CD8-positive, alpha-beta memory T cell (primary cell): ENCODE results near the gene TMUB1. TPM values are rescaled to one million over a fixed set of nuclear protein-coding genes. Genes with fewer than 3 reads are reported as not detected.

ENCODE experiments used
- CTCF ChIA-PET: fragments of 350-600 bp; sonication (Branson Sonifier 250); formaldehyde crosslinking; loops from one replicate; lab custom pipeline; 2021; ENCODE audit warnings: antibody characterized with exemption; lab: Charles Lee
- POLR2A ChIA-PET: fragments of 350-600 bp; sonication (Branson Sonifier 250); formaldehyde crosslinking; loops from one replicate; lab custom pipeline; 2021; ENCODE audit warnings: antibody characterized with exemption; lab: Charles Lee
- DNase-seq, 5 donors: peaks; one replicate each; pipeline versions ENCODE4 v3.0.0 to v3.0.0-alpha.2; 2020 to 2022; ENCODE audit warnings: mixed read lengths in 1 of 5
- H3K27ac ChIP-seq: one replicate; pipeline ENCODE4 v1.7.0; 2013; ENCODE audit warnings: low read depth, mild to moderate bottlenecking, low read length, moderate library complexity
- H3K27me3 ChIP-seq: 2 replicates; pipeline ENCODE4 v1.7.0; 2013; ENCODE audit warnings: low read length, mild to moderate bottlenecking; ENCODE audit not compliant: insufficient read depth, poor library complexity, severe bottlenecking
- H3K36me3 ChIP-seq: 2 replicates; pipeline ENCODE4 v1.7.0; 2013; ENCODE audit warnings: mild to moderate bottlenecking, low read length, moderate library complexity; ENCODE audit not compliant: insufficient read depth
- H3K4me1 ChIP-seq: 2 replicates; pipeline ENCODE4 v1.7.0; 2013; ENCODE audit warnings: mild to moderate bottlenecking, low read length, moderate library complexity; ENCODE audit not compliant: insufficient read depth
- H3K4me3 ChIP-seq: 2 replicates; pipeline ENCODE4 v1.7.0; 2013; ENCODE audit warnings: mild to moderate bottlenecking, low read length
- H3K9me3 ChIP-seq: 2 replicates; pipeline ENCODE4 v1.7.0; 2013; ENCODE audit warnings: mild to moderate bottlenecking, low read length
- H3K27ac Mint-ChIP-seq, 8 donors: one replicate each; pipeline ENCODE4 v1.8.0; 2020 to 2021; ENCODE audit warnings: mixed read lengths in 8 of 8, mild to moderate bottlenecking in 6 of 8, inconsistent platforms in 3 of 8, moderate library complexity in 3 of 8
- H3K27me3 Mint-ChIP-seq, 2 donors: one replicate each; pipeline ENCODE4 v1.8.0; 2020 to 2021; ENCODE audit warnings: mixed read lengths in 2 of 2, mild to moderate bottlenecking in 1 of 2, moderate library complexity in 1 of 2
- H3K36me3 Mint-ChIP-seq, 3 donors: one replicate each; pipeline ENCODE4 v1.8.0; 2020 to 2021; ENCODE audit warnings: mixed read lengths in 3 of 3, inconsistent platforms in 1 of 3, mild to moderate bottlenecking in 1 of 3
- H3K4me1 Mint-ChIP-seq, 3 donors: one replicate each; pipeline ENCODE4 v1.8.0; 2020 to 2021; ENCODE audit warnings: mixed read lengths in 3 of 3, inconsistent platforms in 1 of 3, mild to moderate bottlenecking in 1 of 3
- H3K4me3 Mint-ChIP-seq, 7 donors: one replicate each; pipeline ENCODE4 v1.8.0; 2020 to 2021; ENCODE audit warnings: mixed read lengths in 7 of 7, mild to moderate bottlenecking in 6 of 7, moderate library complexity in 4 of 7, inconsistent platforms in 2 of 7
- H3K9me3 Mint-ChIP-seq, 5 donors: one replicate each; pipeline ENCODE4 v1.8.0; 2020 to 2022; ENCODE audit warnings: mixed read lengths in 5 of 5, mild to moderate bottlenecking in 3 of 5, moderate library complexity in 2 of 5, inconsistent platforms in 1 of 5
- polyA plus RNA-seq: library from polyadenylated mRNA; unstranded; fragments of 300-500 nt; fragmentation: Illumina TruSeq; gene quantifications from one replicate; pipeline ENCODE4 v1.2.3, GENCODE V29; 2021
- total RNA-seq, 2 experiments: library from RNA; stranded (reverse); gene quantifications; one replicate each; pipeline ENCODE4 v1.2.3, GENCODE V29; 2021

The TMUB1 gene
- total and polyA plus RNA-seq, 3 experiments from 2014 or later = 69.7 to 83.5 (median 81.7) TPM

GRCh38 chr7:151104411-151105235 is 21.3 kb upstream of the TMUB1 start:
- ChIA-PET CTCF (interaction anchor here (1.2 kb wide), 1 partner anchor 19 kb away, joined by 5 read pairs; no protein-coding TSS in a partner anchor), POLR2A (interaction anchor here (0.6 kb wide), 2 partner anchors 76 to 364 kb away, joined by 3 read pairs; partner anchors contain the start of gene ABCB8)
- no peaks in the 10 kb centered on the region for H3K27me3 ChIP-seq
- H3K27ac Mint-ChIP-seq = no peak overlapping the region
- H3K4me3 Mint-ChIP-seq = no peak overlapping the region
- no peaks in the 10 kb centered on the region for H3K36me3 ChIP-seq
- H3K4me1 ChIP-seq = no peaks in the 10 kb centered on the region
- no peaks in the 10 kb centered on the region for H3K9me3 ChIP-seq
- no peak for DNase-seq
- H3K4me1 Mint-ChIP-seq = no peaks in the 10 kb centered on the region
- H3K4me3 ChIP-seq = no peak overlapping the region
- H3K27ac ChIP-seq = no peak overlapping the region
- H3K9me3 Mint-ChIP-seq = no peaks in the 10 kb centered on the region
- H3K36me3 Mint-ChIP-seq = peaks cover 0 to 4% (median 0%) of the 10 kb centered on the region in 3 donors
- no peaks in the 10 kb centered on the region for H3K27me3 Mint-ChIP-seq

- Mint-ChIP-seq H3K4me3 (no peak overlapping the region), H3K27ac (no peak overlapping the region), H3K9me3 (no peaks in the 10 kb centered on the region), H3K27me3 (no peaks in the 10 kb centered on the region), H3K36me3 (peaks cover 0 to 4% (median 0%) of the 10 kb centered on the region in 3 donors), H3K4me1 (no peaks in the 10 kb centered on the region)
- Histone ChIP-seq H3K36me3 (no peaks in the 10 kb centered on the region), H3K27me3 (no peaks in the 10 kb centered on the region), H3K4me3 (no peak overlapping the region), H3K4me1 (no peaks in the 10 kb centered on the region), H3K9me3 (no peaks in the 10 kb centered on the region), H3K27ac (no peak overlapping the region)
- ChIA-PET POLR2A (interaction anchor here (0.6 kb wide), 1 partner anchor 76 kb away, joined by 3 read pairs; the partner anchor contains the start of gene ABCB8), CTCF (no interaction called here)
- DNase-seq = no peak
These were observed 20.7 kb upstream of the TMUB1 start for GRCh38 chr7:151103973-151104372.

GRCh38 chr7:151102991-151103390 is 19.7 kb upstream of the TMUB1 start:
- no peaks in the 10 kb centered on the region for H3K9me3 ChIP-seq
- no peak overlapping the region for H3K27ac Mint-ChIP-seq
- no peaks in the 10 kb centered on the region for H3K9me3 Mint-ChIP-seq

GRCh38 chr7:151101621-151102396 is 18.5 kb upstream of the TMUB1 start:
- no peak for DNase-seq
- Mint-ChIP-seq H3K27ac (no peak overlapping the region), H3K9me3 (no peaks in the 10 kb centered on the region), H3K36me3 (peaks cover 0 to 4% (median 0%) of the 10 kb centered on the region in 3 donors), H3K4me3 (no peak overlapping the region), H3K27me3 (no peaks in the 10 kb centered on the region), H3K4me1 (no peaks in the 10 kb centered on the region)
- ChIA-PET CTCF (interaction anchor here (1.4 kb wide), 1 partner anchor 9 kb away, joined by 5 read pairs; no protein-coding TSS in a partner anchor), POLR2A (no interaction called here)
- Histone ChIP-seq H3K27me3 (no peaks in the 10 kb centered on the region), H3K36me3 (no peaks in the 10 kb centered on the region), H3K4me3 (no peak overlapping the region), H3K4me1 (no peaks in the 10 kb centered on the region), H3K9me3 (no peaks in the 10 kb centered on the region), H3K27ac (no peak overlapping the region)

More at GRCh38 chr7:151102991-151103390, 19.7 kb upstream of the TMUB1 start:
- Mint-ChIP-seq H3K4me1 (no peaks in the 10 kb centered on the region), H3K36me3 (peaks cover 0 to 4% (median 0%) of the 10 kb centered on the region in 3 donors), H3K27me3 (no peaks in the 10 kb centered on the region), H3K4me3 (no peak overlapping the region)
- CTCF ChIA-PET = interaction anchor here (1.2 to 1.4 kb wide), 2 partner anchors 8 to 9 kb away, joined by 4 to 5 read pairs; no protein-coding TSS in a partner anchor
- H3K4me1 ChIP-seq = no peaks in the 10 kb centered on the region
- POLR2A ChIA-PET = no interaction called here
- no peaks in the 10 kb centered on the region for H3K36me3 ChIP-seq
- no peak overlapping the region for H3K27ac ChIP-seq
- H3K4me3 ChIP-seq = no peak overlapping the region
- no peaks in the 10 kb centered on the region for H3K27me3 ChIP-seq
- no peak for DNase-seq

GRCh38 chr7:151100921-151101320 is 17.6 kb upstream of the TMUB1 start:
- Histone ChIP-seq H3K27me3 (no peaks in the 10 kb centered on the region), H3K9me3 (no peaks in the 10 kb centered on the region), H3K36me3 (no peaks in the 10 kb centered on the region), H3K4me3 (no peak overlapping the region), H3K4me1 (no peaks in the 10 kb centered on the region), H3K27ac (no peak overlapping the region)
- peak in 1 of 5 donors; percentile 42 for DNase-seq
- Mint-ChIP-seq H3K9me3 (no peaks in the 10 kb centered on the region), H3K36me3 (peaks cover 0 to 4% (median 0%) of the 10 kb centered on the region in 3 donors), H3K4me1 (no peaks in the 10 kb centered on the region), H3K4me3 (no peak overlapping the region), H3K27ac (no peak overlapping the region), H3K27me3 (no peaks in the 10 kb centered on the region)
- ChIA-PET POLR2A (no interaction called here), CTCF (interaction anchor here (1.5 kb wide), 1 partner anchor 14 kb away, joined by 3 read pairs; no protein-coding TSS in a partner anchor)

- Mint-ChIP-seq H3K27ac (no peak overlapping the region), H3K4me3 (no peak overlapping the region), H3K27me3 (no peaks in the 10 kb centered on the region), H3K36me3 (peaks cover 0 to 4% (median 0%) of the 10 kb centered on the region in 3 donors), H3K9me3 (no peaks in the 10 kb centered on the region), H3K4me1 (no peaks in the 10 kb centered on the region)
- Histone ChIP-seq H3K27me3 (no peaks in the 10 kb centered on the region), H3K4me1 (no peaks in the 10 kb centered on the region), H3K27ac (no peak overlapping the region), H3K36me3 (no peaks in the 10 kb centered on the region), H3K4me3 (no peak overlapping the region), H3K9me3 (no peaks in the 10 kb centered on the region)
- CTCF ChIA-PET = interaction anchor here (1.5 kb wide), 1 partner anchor 12 kb away, joined by 3 read pairs; no protein-coding TSS in a partner anchor
- POLR2A ChIA-PET = no interaction called here
- peak in 1 of 5 donors; percentile 43 for DNase-seq
These were observed 16.4 kb upstream of the TMUB1 start for GRCh38 chr7:151099486-151100211.

- Histone ChIP-seq H3K27me3 (no peaks in the 10 kb centered on the region), H3K4me1 (no peaks in the 10 kb centered on the region), H3K9me3 (no peaks in the 10 kb centered on the region), H3K4me3 (no peak overlapping the region), H3K36me3 (no peaks in the 10 kb centered on the region), H3K27ac (no peak overlapping the region)
- ChIA-PET CTCF (interaction anchor here (0.7 to 1.3 kb wide), 3 partner anchors 15 to 133 kb away, joined by 3 read pairs; no protein-coding TSS in a partner anchor), POLR2A (interaction anchor here (1.3 kb wide), 1 partner anchor 16 kb away, joined by 3 read pairs; the partner anchor contains the start of gene FASTK)
- no peak overlapping the region for H3K4me3 Mint-ChIP-seq
- H3K27me3 Mint-ChIP-seq = no peaks in the 10 kb centered on the region
- H3K9me3 Mint-ChIP-seq = no peaks in the 10 kb centered on the region
- peak overlapping the region in 1 of 8 donors; percentile 43 for H3K27ac Mint-ChIP-seq
- DNase-seq = no peak
- H3K36me3 Mint-ChIP-seq = no peaks in the 10 kb centered on the region
- peaks cover 0 to 1% (median 0%) of the 10 kb centered on the region in 3 donors for H3K4me1 Mint-ChIP-seq
These were observed 12.7 kb upstream of the TMUB1 start for GRCh38 chr7:151095828-151096475.
